MCF 10A (cell line): Measurements from ENCODE around the gene HK2. TPM values are rescaled to one million over a fixed set of nuclear protein-coding genes. Genes with fewer than 3 reads are reported as not detected.

Source experiments
- BruUV-seq: library from RNA; stranded (reverse); fragments of 400-500 nt; replicated peaks from 2 replicates; lab custom pipeline; 2021; lab: Mats Ljungman, UMichigan
- CTCF ChIA-PET: fragments of 300-600 bp; sonication (Branson Sonifier 250); formaldehyde crosslinking; extraction: SDS; loops from one replicate; lab custom pipeline; 2021; ENCODE audit warnings: antibody characterized with exemption, inconsistent platforms; lab: Yijun Ruan, JAX
- POLR2A ChIA-PET: fragments of 300-600, 350-650 bp; sonication (Branson Sonifier 250); formaldehyde crosslinking; extraction: SDS; loops from one replicate; lab custom pipeline; 2020; ENCODE audit warnings: antibody characterized with exemption, inconsistent platforms; lab: Yijun Ruan, JAX
- DNase-seq: peaks from one replicate; pipeline ENCODE4 v3.0.0-alpha.2; 2018; ENCODE audit not compliant: unreplicated experiment
- H3K27ac Mint-ChIP-seq: one replicate; pipeline ENCODE4 v1.8.0; 2022; ENCODE audit warnings: mild to moderate bottlenecking, low read depth, mixed read lengths; ENCODE audit not compliant: unreplicated experiment
- H3K27me3 Mint-ChIP-seq: one replicate; pipeline ENCODE4 v1.8.0; 2022; ENCODE audit warnings: mixed read lengths; ENCODE audit not compliant: insufficient read depth, unreplicated experiment
- H3K36me3 Mint-ChIP-seq: one replicate; pipeline ENCODE4 v1.8.0; 2022; ENCODE audit warnings: mild to moderate bottlenecking, moderate library complexity, mixed read lengths; ENCODE audit not compliant: insufficient read depth, unreplicated experiment
- H3K4me1 Mint-ChIP-seq: one replicate; pipeline ENCODE4 v1.8.0; 2022; ENCODE audit warnings: mixed read lengths; ENCODE audit not compliant: insufficient read depth, unreplicated experiment
- H3K4me3 Mint-ChIP-seq: one replicate; pipeline ENCODE4 v1.8.0; 2022; ENCODE audit warnings: mild to moderate bottlenecking, moderate library complexity, mixed read lengths; ENCODE audit not compliant: unreplicated experiment
- H3K9me3 Mint-ChIP-seq: one replicate; pipeline ENCODE4 v1.8.0; 2022; ENCODE audit warnings: mixed read lengths; ENCODE audit not compliant: unreplicated experiment
- intact Hi-C: fragments of 100-400 bp; cut with micrococcal nuclease; formaldehyde crosslinking; loops from 2 replicates; pipeline ENCODE4 v1.14.1; 2022
- total RNA-seq: library from RNA; stranded (reverse); gene quantifications from 2 replicates; pipeline ENCODE4 v1.2.3, GENCODE V29; 2022
- TF ChIP-seq, protein P1 (sequence below): fragments of 200-600 bp; IDR thresholded peaks from one replicate; pipeline ENCODE4 v1.8.0; 2022; ENCODE audit warnings: antibody characterized with exemption, mild to moderate bottlenecking; ENCODE audit not compliant: unreplicated experiment

HK2 gene
- total RNA-seq, 1 experiment from 2014 or later, result 47.8 TPM

GRCh38 chr2:74881626-74882298 lies 47.8 kb downstream of the HK2 start:
- H3K27ac Mint-ChIP-seq, result no peak overlapping the region
- H3K36me3 Mint-ChIP-seq, result peaks cover 68% of the 10 kb centered on the region
- no peaks in the 10 kb centered on the region for H3K27me3 Mint-ChIP-seq
- DNase-seq, result no peak
- TF ChIP-seq, protein P1, sequence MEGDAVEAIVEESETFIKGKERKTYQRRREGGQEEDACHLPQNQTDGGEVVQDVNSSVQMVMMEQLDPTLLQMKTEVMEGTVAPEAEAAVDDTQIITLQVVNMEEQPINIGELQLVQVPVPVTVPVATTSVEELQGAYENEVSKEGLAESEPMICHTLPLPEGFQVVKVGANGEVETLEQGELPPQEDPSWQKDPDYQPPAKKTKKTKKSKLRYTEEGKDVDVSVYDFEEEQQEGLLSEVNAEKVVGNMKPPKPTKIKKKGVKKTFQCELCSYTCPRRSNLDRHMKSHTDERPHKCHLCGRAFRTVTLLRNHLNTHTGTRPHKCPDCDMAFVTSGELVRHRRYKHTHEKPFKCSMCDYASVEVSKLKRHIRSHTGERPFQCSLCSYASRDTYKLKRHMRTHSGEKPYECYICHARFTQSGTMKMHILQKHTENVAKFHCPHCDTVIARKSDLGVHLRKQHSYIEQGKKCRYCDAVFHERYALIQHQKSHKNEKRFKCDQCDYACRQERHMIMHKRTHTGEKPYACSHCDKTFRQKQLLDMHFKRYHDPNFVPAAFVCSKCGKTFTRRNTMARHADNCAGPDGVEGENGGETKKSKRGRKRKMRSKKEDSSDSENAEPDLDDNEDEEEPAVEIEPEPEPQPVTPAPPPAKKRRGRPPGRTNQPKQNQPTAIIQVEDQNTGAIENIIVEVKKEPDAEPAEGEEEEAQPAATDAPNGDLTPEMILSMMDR, result no peak
- H3K9me3 Mint-ChIP-seq, result no peaks in the 10 kb centered on the region
- BruUV-seq, result no TSS peak
- H3K4me1 Mint-ChIP-seq, result no peaks in the 10 kb centered on the region
- CTCF ChIA-PET, result interaction anchor here (0.6 to 1.3 kb wide), 3 partner anchors 45 to 167 kb away, joined by 3 to 4 read pairs (median 4); no protein-coding TSS in a partner anchor
- no peak overlapping the region for H3K4me3 Mint-ChIP-seq
- intact Hi-C loops, result no loop called here
- POLR2A ChIA-PET, result no interaction called here

GRCh38 chr2:74882299-74882687 lies 48.4 kb downstream of the HK2 start:
- no peaks in the 10 kb centered on the region for H3K4me1 Mint-ChIP-seq
- ChIA-PET CTCF (interaction anchor here (0.6 to 1.3 kb wide), 3 partner anchors 45 to 167 kb away, joined by 3 to 4 read pairs (median 4); no protein-coding TSS in a partner anchor), POLR2A (no interaction called here)
- BruUV-seq, result no TSS peak
- DNase-seq, result no peak
- TF ChIP-seq, protein P1, result no peak
- no peaks in the 10 kb centered on the region for H3K27me3 Mint-ChIP-seq
- H3K36me3 Mint-ChIP-seq, result peaks cover 65% of the 10 kb centered on the region
- intact Hi-C loops, result no loop called here
- H3K27ac Mint-ChIP-seq, result no peak overlapping the region
- H3K4me3 Mint-ChIP-seq, result no peak overlapping the region
- H3K9me3 Mint-ChIP-seq, result no peaks in the 10 kb centered on the region

- intact Hi-C loops, result no loop called here
- ChIA-PET POLR2A (interaction anchor here (1.0 kb wide), 1 partner anchor 10 kb away, joined by 3 read pairs; no protein-coding TSS in a partner anchor), CTCF (interaction anchor here (2.5 kb wide), 2 partner anchors 7 to 192 kb away, joined by 7 to 21 read pairs; no protein-coding TSS in a partner anchor)
- Mint-ChIP-seq H3K4me1 (peaks cover 4% of the 10 kb centered on the region), H3K36me3 (peaks cover 65% of the 10 kb centered on the region), H3K4me3 (no peak overlapping the region), H3K27ac (no peak overlapping the region), H3K9me3 (no peaks in the 10 kb centered on the region), H3K27me3 (no peaks in the 10 kb centered on the region)
- TF ChIP-seq, protein P1, result no peak
- no TSS peak for BruUV-seq
- DNase-seq, result no peak
Observed at GRCh38 chr2:74883011-74883410, 49.1 kb downstream of the HK2 start.

- Mint-ChIP-seq H3K4me1 (peaks cover 6% of the 10 kb centered on the region), H3K27me3 (no peaks in the 10 kb centered on the region), H3K4me3 (no peak overlapping the region), H3K27ac (no peak overlapping the region), H3K36me3 (peaks cover 67% of the 10 kb centered on the region), H3K9me3 (no peaks in the 10 kb centered on the region)
- ChIA-PET CTCF (interaction anchor here (0.6 to 2.5 kb wide), 4 partner anchors 8 to 193 kb away, joined by 3 to 21 read pairs (median 5); no protein-coding TSS in a partner anchor), POLR2A (interaction anchor here (0.6 kb wide), 2 partner anchors 11 to 93 kb away, joined by 3 to 4 read pairs; no protein-coding TSS in a partner anchor)
- TF ChIP-seq, protein P1, result no peak
- intact Hi-C loops, result no loop called here
- no peak for DNase-seq
- BruUV-seq, result no TSS peak
Observed at GRCh38 chr2:74884118-74884762, 50.3 kb downstream of the HK2 start.
